ENCODE measurements around the gene IL32. TPM values are rescaled to one million over a fixed set of nuclear protein-coding genes. Genes with fewer than 3 reads are reported as not detected.

Gene IL32
- total and polyA plus RNA-seq, 9 of the 15 experiments (the other 6 are each of a cell fraction or from before 2014, with no cell fraction given): 0.21 to 2.2 (median 0.37) TPM; not detected in 3

DNA sequence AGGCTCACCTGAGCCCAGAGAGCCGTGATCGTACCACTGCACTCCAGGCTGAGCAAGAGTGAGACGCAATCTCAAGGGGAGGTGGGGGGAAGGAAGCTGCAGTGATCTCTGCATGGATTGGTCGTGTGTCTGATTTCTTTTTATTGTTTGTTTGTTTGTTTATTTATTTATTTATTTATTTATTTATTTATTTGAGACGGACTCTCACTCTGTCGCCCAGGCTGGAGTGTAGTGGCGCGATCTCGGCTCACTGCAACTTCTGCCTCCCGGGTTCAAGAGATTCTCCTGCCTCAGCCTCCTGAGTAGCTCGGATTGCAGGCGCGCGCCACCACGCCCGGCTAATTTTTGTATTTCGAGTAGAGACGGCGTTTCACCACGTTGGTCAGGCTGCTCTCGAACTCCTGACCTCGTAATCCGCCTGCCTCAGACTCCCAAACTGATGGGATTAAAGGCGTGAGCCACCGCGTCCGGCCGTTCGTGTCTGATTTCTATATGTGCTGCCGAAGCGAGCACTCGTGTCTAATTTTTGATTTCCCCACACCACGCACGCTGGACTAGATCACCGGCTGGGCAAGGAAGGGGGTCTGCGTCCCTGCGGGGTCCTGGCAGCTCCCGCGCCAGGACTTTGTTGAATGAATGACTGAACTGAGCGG lies 45.7 kb upstream of the IL32 start (continued):
- TF ChIP-seq, protein P1, sequence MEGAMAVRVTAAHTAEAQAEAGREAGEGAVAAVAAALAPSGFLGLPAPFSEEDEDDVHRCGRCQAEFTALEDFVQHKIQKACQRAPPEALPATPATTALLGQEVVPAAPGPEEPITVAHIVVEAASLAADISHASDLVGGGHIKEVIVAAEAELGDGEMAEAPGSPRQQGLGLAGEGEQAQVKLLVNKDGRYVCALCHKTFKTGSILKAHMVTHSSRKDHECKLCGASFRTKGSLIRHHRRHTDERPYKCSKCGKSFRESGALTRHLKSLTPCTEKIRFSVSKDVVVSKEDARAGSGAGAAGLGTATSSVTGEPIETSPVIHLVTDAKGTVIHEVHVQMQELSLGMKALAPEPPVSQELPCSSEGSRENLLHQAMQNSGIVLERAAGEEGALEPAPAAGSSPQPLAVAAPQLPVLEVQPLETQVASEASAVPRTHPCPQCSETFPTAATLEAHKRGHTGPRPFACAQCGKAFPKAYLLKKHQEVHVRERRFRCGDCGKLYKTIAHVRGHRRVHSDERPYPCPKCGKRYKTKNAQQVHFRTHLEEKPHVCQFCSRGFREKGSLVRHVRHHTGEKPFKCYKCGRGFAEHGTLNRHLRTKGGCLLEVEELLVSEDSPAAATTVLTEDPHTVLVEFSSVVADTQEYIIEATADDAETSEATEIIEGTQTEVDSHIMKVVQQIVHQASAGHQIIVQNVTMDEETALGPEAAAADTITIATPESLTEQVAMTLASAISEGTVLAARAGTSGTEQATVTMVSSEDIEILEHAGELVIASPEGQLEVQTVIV (CRISPR knock-in tag; IDR thresholded peaks at IDR 0.05; ENCODE audit: borderline replicate concordance): no peak
- TF ChIP-seq MED1 (CRISPR knock-in tag; IDR thresholded peaks at IDR 0.05; ENCODE audit: borderline replicate concordance): no peak
- no peak for TF ChIP-seq C11orf30 (IDR thresholded peaks at IDR 0.05; ENCODE audit: low read depth)
- TF ChIP-seq ZNF507 (tag; conservative IDR thresholded peaks at IDR 0.05): no peak
- TF ChIP-seq, protein P2, sequence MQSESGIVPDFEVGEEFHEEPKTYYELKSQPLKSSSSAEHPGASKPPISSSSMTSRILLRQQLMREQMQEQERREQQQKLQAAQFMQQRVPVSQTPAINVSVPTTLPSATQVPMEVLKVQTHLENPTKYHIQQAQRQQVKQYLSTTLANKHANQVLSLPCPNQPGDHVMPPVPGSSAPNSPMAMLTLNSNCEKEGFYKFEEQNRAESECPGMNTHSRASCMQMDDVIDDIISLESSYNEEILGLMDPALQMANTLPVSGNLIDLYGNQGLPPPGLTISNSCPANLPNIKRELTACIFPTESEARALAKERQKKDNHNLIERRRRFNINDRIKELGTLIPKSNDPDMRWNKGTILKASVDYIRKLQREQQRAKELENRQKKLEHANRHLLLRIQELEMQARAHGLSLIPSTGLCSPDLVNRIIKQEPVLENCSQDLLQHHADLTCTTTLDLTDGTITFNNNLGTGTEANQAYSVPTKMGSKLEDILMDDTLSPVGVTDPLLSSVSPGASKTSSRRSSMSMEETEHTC (IDR thresholded peaks at IDR 0.05): 0 out of 2 replicates have a peak, but pooled peaks have one; percentile 10
- TF ChIP-seq POLR3G (IDR thresholded peaks at IDR 0.05; ENCODE audit: extremely low read depth, insufficient read length, insufficient replicate concordance): no peak
- TF ChIP-seq ZFX (CRISPR knock-in tag; IDR thresholded peaks at IDR 0.05): no peak
- TF ChIP-seq HEY1 (CRISPR knock-in tag; IDR thresholded peaks at IDR 0.05; ENCODE audit: borderline replicate concordance): no peak
- TF ChIP-seq SNIP1 (IDR thresholded peaks at IDR 0.05; ENCODE audit: low read depth): no peak
- no peak for TF ChIP-seq PPARD (CRISPR knock-in tag; IDR thresholded peaks at IDR 0.05)
- TF ChIP-seq, protein P3, sequence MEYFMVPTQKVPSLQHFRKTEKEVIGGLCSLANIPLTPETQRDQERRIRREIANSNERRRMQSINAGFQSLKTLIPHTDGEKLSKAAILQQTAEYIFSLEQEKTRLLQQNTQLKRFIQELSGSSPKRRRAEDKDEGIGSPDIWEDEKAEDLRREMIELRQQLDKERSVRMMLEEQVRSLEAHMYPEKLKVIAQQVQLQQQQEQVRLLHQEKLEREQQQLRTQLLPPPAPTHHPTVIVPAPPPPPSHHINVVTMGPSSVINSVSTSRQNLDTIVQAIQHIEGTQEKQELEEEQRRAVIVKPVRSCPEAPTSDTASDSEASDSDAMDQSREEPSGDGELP (CRISPR knock-in tag; IDR thresholded peaks at IDR 0.05; ENCODE audit: borderline replicate concordance): 0 out of 2 replicates have a peak, but pooled peaks have one; percentile 28
- TF ChIP-seq, protein P4, sequence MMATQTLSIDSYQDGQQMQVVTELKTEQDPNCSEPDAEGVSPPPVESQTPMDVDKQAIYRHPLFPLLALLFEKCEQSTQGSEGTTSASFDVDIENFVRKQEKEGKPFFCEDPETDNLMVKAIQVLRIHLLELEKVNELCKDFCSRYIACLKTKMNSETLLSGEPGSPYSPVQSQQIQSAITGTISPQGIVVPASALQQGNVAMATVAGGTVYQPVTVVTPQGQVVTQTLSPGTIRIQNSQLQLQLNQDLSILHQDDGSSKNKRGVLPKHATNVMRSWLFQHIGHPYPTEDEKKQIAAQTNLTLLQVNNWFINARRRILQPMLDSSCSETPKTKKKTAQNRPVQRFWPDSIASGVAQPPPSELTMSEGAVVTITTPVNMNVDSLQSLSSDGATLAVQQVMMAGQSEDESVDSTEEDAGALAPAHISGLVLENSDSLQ (IDR thresholded peaks at IDR 0.05): 0 out of 2 replicates have a peak, but pooled peaks have one; percentile 15
- peak; percentile 82 for TF ChIP-seq BCOR (IDR thresholded peaks at IDR 0.05)
